PC-3 (cell line): ENCODE results near the gene PRADC1. TPM values are rescaled to one million over a fixed set of nuclear protein-coding genes. Genes with fewer than 3 reads are reported as not detected.

Experiments used
- ATAC-seq: fragments of 200-7000 bp; cut with Tn5 transposase; 2 replicates; pipeline ENCODE4 v1.9.1; 2020; ENCODE audit warnings: mild to moderate bottlenecking, moderate library complexity
- BruUV-seq: library from RNA; stranded (reverse); fragments of 400-500 nt; replicated peaks from 2 replicates; lab custom pipeline; 2021; lab: Mats Ljungman, UMichigan
- CTCF ChIA-PET: fragments of 300-600 bp; sonication (Branson Sonifier 250); formaldehyde crosslinking; loops from one replicate; lab custom pipeline; 2022; ENCODE audit warnings: antibody characterized with exemption; lab: Charles Lee
- POLR2A ChIA-PET: fragments of 300-600 bp; sonication (Branson Sonifier 250); formaldehyde crosslinking; loops from one replicate; lab custom pipeline; 2022; ENCODE audit warnings: antibody characterized with exemption; ENCODE audit not compliant: unreplicated experiment; lab: Charles Lee
- DNase-seq: peaks from one replicate; pipeline ENCODE4 v3.0.0-alpha.2; 2015
- H2AFZ ChIP-seq: fragments of 300-600 bp; sonication (generic); 2 replicates; pipeline ENCODE4 v1.6.0; 2016; ENCODE audit warnings: antibody characterized with exemption, low read length
- H3F3A ChIP-seq: fragments of 300-600 bp; sonication (generic); one replicate; pipeline ENCODE4 v1.6.0; 2017; ENCODE audit warnings: antibody characterized with exemption, low read length, control low read depth, mild to moderate bottlenecking; ENCODE audit not compliant: unreplicated experiment
- H3K27ac ChIP-seq: fragments of 300-600 bp; sonication (generic); 2 replicates; pipeline ENCODE4 v1.5.1; 2016; ENCODE audit warnings: mild to moderate bottlenecking, low read length
- H3K27me3 ChIP-seq: fragments of 300-600 bp; sonication (generic); 2 replicates; pipeline ENCODE4 v1.6.1; 2016; ENCODE audit warnings: low read length, mixed read lengths
- H3K36me3 ChIP-seq: fragments of 300-600 bp; sonication (generic); 2 replicates; pipeline ENCODE4 v1.6.1; 2016; ENCODE audit warnings: low read depth, mixed run types, low read length, mixed read lengths
- H3K4me1 ChIP-seq: fragments of 300-600 bp; sonication (generic); 2 replicates; pipeline ENCODE4 v1.5.1; 2016; ENCODE audit warnings: low read length; ENCODE audit not compliant: insufficient read depth
- H3K4me2 ChIP-seq: fragments of 300-600 bp; sonication (generic); 2 replicates; pipeline ENCODE4 v1.6.0; 2016; ENCODE audit warnings: low read length
- H3K4me3 ChIP-seq: fragments of 300-600 bp; sonication (generic); 2 replicates; pipeline ENCODE4 v1.5.1; 2016; ENCODE audit warnings: mild to moderate bottlenecking, low read length, mixed read lengths
- H3K79me2 ChIP-seq: fragments of 300-600 bp; sonication (generic); 2 replicates; pipeline ENCODE4 v1.6.1; 2017; ENCODE audit warnings: low read length, mixed read lengths
- H3K9ac ChIP-seq: fragments of 300-600 bp; sonication (generic); 2 replicates; pipeline ENCODE4 v1.6.0; 2016; ENCODE audit warnings: mild to moderate bottlenecking, low read length
- H3K9me2 ChIP-seq: fragments of 300-600 bp; sonication (generic); replicated peaks from 2 replicates; pipeline ENCODE4 v1.6.1; 2016; ENCODE audit warnings: mixed run types, low read length, mixed read lengths
- H3K9me3 ChIP-seq: fragments of 300-600 bp; sonication (generic); 2 replicates; pipeline ENCODE4 v1.6.1; 2016; ENCODE audit warnings: low read length, mixed read lengths
- H4K20me1 ChIP-seq: fragments of 300-600 bp; sonication (generic); 2 replicates; pipeline ENCODE4 v1.6.1; 2016; ENCODE audit warnings: low read length, mixed read lengths
- EZH2 ChIP-seq: fragments of 300-600 bp; sonication (generic); IDR thresholded peaks from one replicate; pipeline ENCODE4 v1.6.1; 2017; ENCODE audit warnings: antibody characterized with exemption, mild to moderate bottlenecking, low read length; ENCODE audit not compliant: unreplicated experiment
- EZH2phosphoT487 ChIP-seq: fragments of 300-600 bp; sonication (generic); IDR thresholded peaks from 2 replicates; pipeline ENCODE4 v1.6.1; 2018; ENCODE audit warnings: mild to moderate bottlenecking, antibody characterized with exemption, low read length, borderline replicate concordance
- intact Hi-C: fragments of 100-400 bp; cut with micrococcal nuclease; formaldehyde crosslinking; loops from 2 replicates; pipeline ENCODE4 v1.9.0; 2023
- total RNA-seq: library from RNA; depleted of rRNA; stranded (reverse); fragments of >200 nt; gene quantifications from 2 replicates; pipeline ENCODE4 v1.2.3, GENCODE V29; 2014
- TF ChIP-seq, protein P1 (sequence below): fragments of 300-600 bp; sonication (generic); conservative IDR thresholded peaks from 2 replicates; pipeline ENCODE4 v1.5.1; 2017; ENCODE audit warnings: antibody characterized with exemption, low read depth, mild to moderate bottlenecking, low read length

The PRADC1 gene
- total RNA-seq, 1 experiment from 2014 or later: 62.5 TPM

DNA sequence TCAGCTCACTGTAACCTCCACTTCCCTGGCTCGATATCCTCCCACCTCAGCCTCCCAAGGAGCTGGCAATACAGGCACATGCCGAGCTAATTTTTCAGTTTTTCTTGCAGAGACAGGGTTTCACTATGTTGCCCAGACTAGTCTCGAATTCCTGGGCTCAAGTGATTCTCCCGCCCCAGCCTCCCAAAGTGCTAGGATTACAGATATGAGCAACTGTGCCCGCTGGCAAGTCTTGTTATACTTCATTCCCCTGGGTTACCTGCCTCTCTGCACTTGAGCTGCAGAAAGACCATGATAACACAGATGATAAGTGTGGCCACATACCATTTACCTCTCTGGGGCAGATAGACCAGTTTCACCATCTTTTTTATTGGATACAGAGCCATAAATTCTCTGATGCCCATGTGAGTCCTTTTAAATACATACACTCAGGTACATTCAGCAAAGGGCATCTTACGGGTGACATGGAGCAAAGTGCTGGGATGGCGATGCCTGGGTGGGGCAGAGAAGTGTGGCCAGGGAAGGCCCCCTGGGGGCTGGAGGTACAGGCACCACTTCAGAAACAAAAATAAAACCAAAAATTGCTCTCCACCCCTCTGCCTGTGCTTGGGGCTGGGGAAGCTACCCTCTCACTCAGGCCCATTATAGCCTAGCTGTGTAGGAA, 21.4 kb upstream of the PRADC1 start:
- no peaks in the 10 kb centered on the region for H3K79me2 ChIP-seq
- H3K4me2 ChIP-seq: no peak overlapping the region
- ChIA-PET POLR2A (no interaction called here), CTCF (no interaction called here)
- no peak overlapping the region for H3K4me3 ChIP-seq
- H3K4me1 ChIP-seq: no peaks in the 10 kb centered on the region
- no peak overlapping the region for H3K9ac ChIP-seq
- ATAC-seq (no peak), DNase-seq (no peak)
- no peak overlapping the region for H2AFZ ChIP-seq
- H3K9me2 ChIP-seq: no peaks in the 10 kb centered on the region
- intact Hi-C loops: no loop called here
- BruUV-seq: no TSS peak
- H3F3A ChIP-seq: no peaks in the 10 kb centered on the region
- TF ChIP-seq, protein P1, sequence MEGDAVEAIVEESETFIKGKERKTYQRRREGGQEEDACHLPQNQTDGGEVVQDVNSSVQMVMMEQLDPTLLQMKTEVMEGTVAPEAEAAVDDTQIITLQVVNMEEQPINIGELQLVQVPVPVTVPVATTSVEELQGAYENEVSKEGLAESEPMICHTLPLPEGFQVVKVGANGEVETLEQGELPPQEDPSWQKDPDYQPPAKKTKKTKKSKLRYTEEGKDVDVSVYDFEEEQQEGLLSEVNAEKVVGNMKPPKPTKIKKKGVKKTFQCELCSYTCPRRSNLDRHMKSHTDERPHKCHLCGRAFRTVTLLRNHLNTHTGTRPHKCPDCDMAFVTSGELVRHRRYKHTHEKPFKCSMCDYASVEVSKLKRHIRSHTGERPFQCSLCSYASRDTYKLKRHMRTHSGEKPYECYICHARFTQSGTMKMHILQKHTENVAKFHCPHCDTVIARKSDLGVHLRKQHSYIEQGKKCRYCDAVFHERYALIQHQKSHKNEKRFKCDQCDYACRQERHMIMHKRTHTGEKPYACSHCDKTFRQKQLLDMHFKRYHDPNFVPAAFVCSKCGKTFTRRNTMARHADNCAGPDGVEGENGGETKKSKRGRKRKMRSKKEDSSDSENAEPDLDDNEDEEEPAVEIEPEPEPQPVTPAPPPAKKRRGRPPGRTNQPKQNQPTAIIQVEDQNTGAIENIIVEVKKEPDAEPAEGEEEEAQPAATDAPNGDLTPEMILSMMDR: no peak
- TF ChIP-seq EZH2phosphoT487 (no peak), EZH2 (no peak)
- H3K27ac ChIP-seq: no peak overlapping the region
- 0 out of 2 replicates have a peak, but pooled peaks cover 2% of the 10 kb centered on the region for H4K20me1 ChIP-seq
- peaks cover 27% of the 10 kb centered on the region for H3K36me3 ChIP-seq
- H3K9me3 ChIP-seq: no peaks in the 10 kb centered on the region
- no peaks in the 10 kb centered on the region for H3K27me3 ChIP-seq

DNA sequence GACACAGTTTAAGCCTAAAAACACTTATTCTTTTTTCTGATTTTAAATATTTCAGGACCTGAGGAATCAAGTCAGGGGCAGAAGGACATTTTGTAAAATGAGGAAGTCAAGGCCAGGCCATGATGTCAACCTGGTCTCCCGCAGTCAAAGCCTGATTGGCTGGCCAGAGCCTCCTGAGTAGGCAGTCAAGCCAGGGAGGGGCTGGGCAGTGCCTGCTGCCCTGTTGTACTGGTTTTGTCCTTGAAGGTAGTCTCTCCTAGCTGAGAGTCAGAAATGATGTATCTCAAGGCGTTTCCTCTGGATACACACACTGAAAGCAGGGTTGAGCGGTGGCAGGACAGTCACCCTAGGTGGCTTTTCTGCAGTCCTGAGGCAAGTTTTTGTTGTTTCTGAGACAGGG, 20.9 kb upstream of the PRADC1 start:
- no peaks in the 10 kb centered on the region for H3K9me3 ChIP-seq
- ATAC-seq (peak; percentile 14; the same call in 1 of the 2 replicates), DNase-seq (no peak)
- H3K4me2 ChIP-seq: no peak overlapping the region
- H3K4me3 ChIP-seq: no peak overlapping the region
- no peaks in the 10 kb centered on the region for H3K27me3 ChIP-seq
- no peak overlapping the region for H2AFZ ChIP-seq
- CTCF ChIA-PET: no interaction called here
- H3K9me2 ChIP-seq: no peaks in the 10 kb centered on the region
- H3F3A ChIP-seq: no peaks in the 10 kb centered on the region
- H3K79me2 ChIP-seq: no peaks in the 10 kb centered on the region
- BruUV-seq: no TSS peak
- intact Hi-C loops: no loop called here
- H3K27ac ChIP-seq: no peak overlapping the region
- POLR2A ChIA-PET: no interaction called here
- peaks cover 33% of the 10 kb centered on the region for H3K36me3 ChIP-seq
- 0 out of 2 replicates have a peak, but pooled peaks cover 4% of the 10 kb centered on the region for H4K20me1 ChIP-seq
- TF ChIP-seq EZH2phosphoT487: no peak
- TF ChIP-seq EZH2: no peak
- TF ChIP-seq, protein P1: no peak
- H3K4me1 ChIP-seq: no peaks in the 10 kb centered on the region
- H3K9ac ChIP-seq: no peak overlapping the region

DNA sequence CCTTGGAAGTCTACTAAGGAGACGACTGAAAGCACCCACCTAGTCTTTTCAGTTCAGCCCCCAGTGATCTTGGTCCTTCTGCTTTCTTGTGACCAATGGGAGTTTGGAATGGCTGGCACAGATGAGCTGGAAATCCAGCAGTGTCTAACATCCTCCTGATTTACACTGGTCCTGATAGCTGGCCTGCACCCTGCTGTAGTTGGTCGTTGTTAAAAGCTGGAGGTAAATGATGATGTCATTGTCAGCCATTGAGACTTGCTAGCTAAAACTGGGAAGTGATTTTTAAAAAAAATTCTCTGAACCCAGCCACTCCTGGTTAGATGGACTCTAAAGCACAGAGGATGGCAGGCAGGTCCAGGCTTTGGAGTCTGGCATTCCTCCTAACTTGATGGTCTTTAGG, 20.4 kb upstream of the PRADC1 start:
- no peak overlapping the region for H2AFZ ChIP-seq
- no peaks in the 10 kb centered on the region for H3K79me2 ChIP-seq
- no peak overlapping the region for H3K4me3 ChIP-seq
- no peak overlapping the region for H3K27ac ChIP-seq
- ChIA-PET CTCF (no interaction called here), POLR2A (interaction anchor here (0.6 kb wide), 1 partner anchor 734 kb away, joined by 4 read pairs; no protein-coding TSS in a partner anchor)
- no peaks in the 10 kb centered on the region for H3K9me2 ChIP-seq
- DNase-seq: no peak
- no peaks in the 10 kb centered on the region for H3F3A ChIP-seq
- BruUV-seq: no TSS peak
- H3K27me3 ChIP-seq: no peaks in the 10 kb centered on the region
- H3K4me2 ChIP-seq: no peak overlapping the region
- H4K20me1 ChIP-seq: 0 out of 2 replicates have a peak, but pooled peaks cover 4% of the 10 kb centered on the region
- no peaks in the 10 kb centered on the region for H3K9me3 ChIP-seq
- no peak for TF ChIP-seq EZH2phosphoT487
- TF ChIP-seq, protein P1: no peak
- no peak for TF ChIP-seq EZH2
- intact Hi-C loops: no loop called here
- no peak overlapping the region for H3K9ac ChIP-seq
- H3K36me3 ChIP-seq: peaks cover 37% of the 10 kb centered on the region
- no peaks in the 10 kb centered on the region for H3K4me1 ChIP-seq
- no peak for ATAC-seq
